Endothelial cell of umbilical vein (primary cell): Measurements from ENCODE around the gene CUL9. TPM values are rescaled to one million over a fixed set of nuclear protein-coding genes. Genes with fewer than 3 reads are reported as not detected.

ENCODE experiments used
- BruUV-seq: library from RNA; stranded (reverse); fragments of 400-500 nt; replicated peaks from 2 replicates; lab custom pipeline; 2021; lab: Mats Ljungman, UMichigan
- CTCF ChIA-PET: fragments of 300-600, 350-600 bp; sonication (Branson Sonifier 250); formaldehyde crosslinking; loops from one replicate; lab custom pipeline; 2021; ENCODE audit warnings: antibody characterized with exemption, inconsistent platforms; lab: Charles Lee
- POLR2A ChIA-PET: fragments of 300-600, 350-600 bp; sonication (Branson Sonifier 250); formaldehyde crosslinking; loops from one replicate; lab custom pipeline; 2021; ENCODE audit warnings: antibody characterized with exemption, inconsistent platforms; lab: Charles Lee
- DNase-seq: peaks from one replicate; pipeline ENCODE4 v3.0.0-alpha.2; 2011; ENCODE audit warnings: low read depth, low spot score
- FAIRE-seq: peaks from 2 replicates; lab custom pipeline; 2011; peaks lifted over from hg19 to GRCh38; lab: Jason Lieb, UNC
- H2AFZ ChIP-seq: 2 replicates; pipeline ENCODE4 v1.6.0; 2012; ENCODE audit warnings: low read depth, low read length, control low read depth, inconsistent platforms
- H3K27ac ChIP-seq: 2 replicates; pipeline ENCODE4 v1.5.1; 2011; ENCODE audit warnings: low read depth, mild to moderate bottlenecking, control low read depth, low read length, moderate library complexity; ENCODE audit not compliant: insufficient read depth
- H3K27me3 ChIP-seq, 2 experiments: 2 replicates each; pipeline versions ENCODE4 v1.6.0 to v1.6.1; 2011; ENCODE audit warnings: low read length in 2 of 2, mixed read lengths in 1 of 2; ENCODE audit not compliant: control insufficient read depth in 2 of 2, insufficient read depth in 2 of 2
- H3K36me3 ChIP-seq, 2 experiments: 2 replicates in 1 of 2; 3 replicates in 1 of 2; pipeline ENCODE4 v1.5.1; 2011; ENCODE audit warnings: low read length in 2 of 2, mild to moderate bottlenecking in 1 of 2, moderate library complexity in 1 of 2; ENCODE audit not compliant: control insufficient read depth in 2 of 2, insufficient read depth in 2 of 2; ENCODE audit errors: extremely low read depth in 1 of 2
- H3K4me1 ChIP-seq: 3 replicates; pipeline ENCODE4 v1.5.1; 2011; ENCODE audit warnings: mild to moderate bottlenecking, low read length; ENCODE audit not compliant: control insufficient read depth, insufficient read depth; ENCODE audit errors: extremely low read depth
- H3K4me2 ChIP-seq: 2 replicates; pipeline ENCODE4 v1.6.1; 2011; ENCODE audit warnings: low read length, control low read depth, mixed read lengths; ENCODE audit not compliant: insufficient read depth
- H3K4me3 ChIP-seq, 3 experiments: fragments of 200-600 bp in 1 of 3; sonication (generic), shearing (Covaris generic) in 1 of 3; replicated peaks in 1 of 3; 2 replicates each; pipeline ENCODE4 v1.5.1; 2011 to 2016; ENCODE audit warnings: control low read depth in 3 of 3, low read length in 3 of 3, mild to moderate bottlenecking in 2 of 3, inconsistent platforms in 1 of 3, low read depth in 1 of 3, moderate library complexity in 1 of 3; ENCODE audit not compliant: insufficient read depth in 1 of 3
- H3K79me2 ChIP-seq: 2 replicates; pipeline ENCODE4 v1.6.0; 2012; ENCODE audit warnings: low read length, inconsistent platforms; ENCODE audit not compliant: control insufficient read depth, insufficient read depth
- H3K9ac ChIP-seq: replicated peaks from 2 replicates; pipeline ENCODE3; 2011; ENCODE audit warnings: low read length, control low read depth; ENCODE audit not compliant: insufficient read depth; ENCODE audit errors: extremely low read depth
- H3K9me1 ChIP-seq: replicated peaks from 3 replicates; pipeline ENCODE4 v1.6.0; 2011; ENCODE audit warnings: mild to moderate bottlenecking, low read length; ENCODE audit not compliant: control insufficient read depth, insufficient read depth; ENCODE audit errors: extremely low read depth
- H3K9me3 ChIP-seq: replicated peaks from 2 replicates; pipeline ENCODE4 v1.5.1; 2012; ENCODE audit warnings: low read length, inconsistent platforms; ENCODE audit not compliant: control insufficient read depth, insufficient read depth
- H4K20me1 ChIP-seq: replicated peaks from 2 replicates; pipeline ENCODE3; 2011; ENCODE audit warnings: mild to moderate bottlenecking, low read length; ENCODE audit not compliant: control insufficient read depth, insufficient read depth; ENCODE audit errors: extremely low read depth
- EZH2 ChIP-seq: IDR thresholded peaks from 2 replicates; pipeline ENCODE4 v1.6.1; 2012; ENCODE audit warnings: borderline replicate concordance, low read depth, mild to moderate bottlenecking, moderate library complexity, low read length, inconsistent platforms; ENCODE audit not compliant: severe bottlenecking
- POLR2AphosphoS5 ChIP-seq: IDR thresholded peaks from 2 replicates; pipeline ENCODE4 v1.6.1; 2012; ENCODE audit warnings: low read depth, mild to moderate bottlenecking, control low read depth, low read length, moderate library complexity; ENCODE audit not compliant: insufficient read depth
- dilution Hi-C: fragments of 300-500 bp; cut with MboI; formaldehyde crosslinking; loops from one replicate; pipeline ENCODE4 v1.15.0; 2019; ENCODE audit warnings: low sequenced_read_pairs; ENCODE audit not compliant: extremely low pct_ligation_motif_present
- intact Hi-C: fragments of 100-400 bp; cut with micrococcal nuclease; formaldehyde crosslinking; loops from one replicate; pipeline ENCODE4 v1.10.0; 2022
- polyA plus RNA-seq, 4 experiments: library from polyadenylated mRNA; depleted of rRNA in 3 of 4; stranded (reverse) in 3 of 4; unstranded in 1 of 4; fragments of >200 nt; gene quantifications; 2 replicates each; pipeline versions ENCODE4 v1.2.1 to v1.2.3, GENCODE V29; 2011 to 2012; ENCODE audit warnings: missing spikeins in 1 of 4
- total RNA-seq: library from RNA; stranded (reverse); gene quantifications from 2 replicates; pipeline ENCODE4 v1.2.3, GENCODE V29; 2021
- TF ChIP-seq, protein P1 (sequence below), 2 donors: IDR thresholded peaks; 1 replicate in 1 of 2; 2 replicates in 1 of 2; pipeline ENCODE4 v1.5.1; 2011; ENCODE audit warnings: low read length in 2 of 2, mild to moderate bottlenecking in 2 of 2, moderate library complexity in 2 of 2, control low read depth in 1 of 2, inconsistent platforms in 1 of 2, low read depth in 1 of 2; ENCODE audit not compliant: insufficient read depth in 1 of 2; ENCODE audit errors: extremely low read depth in 1 of 2

CUL9 gene
- total and polyA plus RNA-seq, 2 donors (not counting 3 experiments of a cell fraction or from before 2014, with no cell fraction given), result 38.7 to 46.0 TPM

GRCh38 chr6:43142101-43142500 is 39.9 kb upstream of the CUL9 start:
- Histone ChIP-seq H3K27me3 (no peaks in the 10 kb centered on the region), H3K9ac (no peak overlapping the region)
- CTCF ChIA-PET, result interaction anchor here (0.8 to 2.1 kb wide), 3 partner anchors 18 to 227 kb away, joined by 3 to 22 read pairs (median 4); partner anchors contain the start of gene PTK7

GRCh38 chr6:43143235-43144128 is 38.5 kb upstream of the CUL9 start:
- TF ChIP-seq, protein P1, sequence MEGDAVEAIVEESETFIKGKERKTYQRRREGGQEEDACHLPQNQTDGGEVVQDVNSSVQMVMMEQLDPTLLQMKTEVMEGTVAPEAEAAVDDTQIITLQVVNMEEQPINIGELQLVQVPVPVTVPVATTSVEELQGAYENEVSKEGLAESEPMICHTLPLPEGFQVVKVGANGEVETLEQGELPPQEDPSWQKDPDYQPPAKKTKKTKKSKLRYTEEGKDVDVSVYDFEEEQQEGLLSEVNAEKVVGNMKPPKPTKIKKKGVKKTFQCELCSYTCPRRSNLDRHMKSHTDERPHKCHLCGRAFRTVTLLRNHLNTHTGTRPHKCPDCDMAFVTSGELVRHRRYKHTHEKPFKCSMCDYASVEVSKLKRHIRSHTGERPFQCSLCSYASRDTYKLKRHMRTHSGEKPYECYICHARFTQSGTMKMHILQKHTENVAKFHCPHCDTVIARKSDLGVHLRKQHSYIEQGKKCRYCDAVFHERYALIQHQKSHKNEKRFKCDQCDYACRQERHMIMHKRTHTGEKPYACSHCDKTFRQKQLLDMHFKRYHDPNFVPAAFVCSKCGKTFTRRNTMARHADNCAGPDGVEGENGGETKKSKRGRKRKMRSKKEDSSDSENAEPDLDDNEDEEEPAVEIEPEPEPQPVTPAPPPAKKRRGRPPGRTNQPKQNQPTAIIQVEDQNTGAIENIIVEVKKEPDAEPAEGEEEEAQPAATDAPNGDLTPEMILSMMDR (IDR thresholded peaks at IDR 0.05; ENCODE audit: extremely low read depth in 1 of 2, insufficient read depth in 1 of 2, low read depth in 1 of 2, low read length in 2 of 2), result peak; percentile 98 to 100
- TF ChIP-seq EZH2, result no peak
- peak; percentile 42 for TF ChIP-seq POLR2AphosphoS5
- Histone ChIP-seq H3K9ac (no peak overlapping the region), H3K27ac (no peak overlapping the region), H3K4me3 (no peak overlapping the region), H3K4me1 (no peaks in the 10 kb centered on the region), H3K79me2 (no peaks in the 10 kb centered on the region), H3K4me2 (no peak overlapping the region), H3K9me3 (no peaks in the 10 kb centered on the region), H3K9me1 (no peaks in the 10 kb centered on the region), H3K27me3 (no peaks in the 10 kb centered on the region), H3K36me3 (no peaks in the 10 kb centered on the region), H2AFZ (peak overlapping the region; percentile 55), H4K20me1 (no peaks in the 10 kb centered on the region)
- ChIA-PET CTCF (interaction anchor here (0.6 to 3.1 kb wide), 67 partner anchors 9 to 375 kb away, joined by 3 to 55 read pairs (median 5); partner anchors contain the start of genes CUL7, DNPH1, GNMT and KLC4), POLR2A (interaction anchor here (0.5 to 0.9 kb wide), 5 partner anchors 73 to 342 kb away, joined by 3 to 8 read pairs (median 4); partner anchors contain the start of genes CUL7, KLC4 and MRPL2)
- no TSS peak for BruUV-seq
- intact Hi-C loops (loop anchor here (1.0 to 5.0 kb wide), 6 partner anchors 73 to 482 kb away; partner anchors contain the start of genes KLC4 and MRPL2), dilution Hi-C loops (no loop called here)
- peak; percentile 90 for FAIRE-seq
- peak; percentile 84 for DNase-seq

More at GRCh38 chr6:43142101-43142500, 39.9 kb upstream of the CUL9 start:
- no peaks in the 10 kb centered on the region for H3K79me2 ChIP-seq
- H3K9me3 ChIP-seq, result no peaks in the 10 kb centered on the region
- H3K4me3 ChIP-seq, result no peak overlapping the region
- H3K4me1 ChIP-seq, result no peaks in the 10 kb centered on the region
- DNase-seq (no peak), FAIRE-seq (no peak)
- POLR2A ChIA-PET, result no interaction called here
- no peak overlapping the region for H3K27ac ChIP-seq
- BruUV-seq, result no TSS peak
- no peaks in the 10 kb centered on the region for H3K36me3 ChIP-seq
- H4K20me1 ChIP-seq, result no peaks in the 10 kb centered on the region
- no peaks in the 10 kb centered on the region for H3K9me1 ChIP-seq
- H2AFZ ChIP-seq, result no peak overlapping the region
- TF ChIP-seq EZH2, result no peak
- intact Hi-C loops, result loop anchor here (5.0 kb wide), 1 partner anchor 85 kb away; the partner anchor contains the start of genes KLC4 and MRPL2
- dilution Hi-C loops, result no loop called here
- H3K4me2 ChIP-seq, result no peak overlapping the region
